Urothelium cell line (cell line): ENCODE data around the gene ERH.
"Not testable (repeated sequence)": the region's sequence is repeated elsewhere in the genome, so short reads cannot be mapped to it uniquely, and the experiment has no call there.

Source experiments
- DNase-seq: peaks from one replicate; pipeline ENCODE4 v3.0.0; 2011; ENCODE audit warnings: low spot score, mixed read lengths
- FAIRE-seq: peaks from 2 replicates; lab custom pipeline; 2011; peaks lifted over from hg19 to GRCh38; lab: Jason Lieb, UNC

ERH gene

GRCh38 chr14:69398053-69398817 lies at the start of gene ERH, which contains the start of gene SLC39A9:
ERH (minus strand) TSS chr14:69398299; CDS start chr14:69398233, 66 bp downstream.
SLC39A9 (plus strand) TSS chr14:69398692; CDS start chr14:69399370, 678 bp downstream.
- DNase-seq (peak; percentile 99), FAIRE-seq (peak; percentile 98)

- FAIRE-seq (peak; percentile 9), DNase-seq (no peak)
Measured at GRCh38 chr14:69443296-69443805, 45.3 kb upstream of the ERH start.

GRCh38 chr14:69441948-69442347 lies 43.8 kb upstream of the ERH start:
- FAIRE-seq: peak; percentile 27
- DNase-seq: no peak

- FAIRE-seq: no peak
- no peak for DNase-seq
Measured at GRCh38 chr14:69439521-69440270, 41.6 kb upstream of the ERH start.

- FAIRE-seq: no peak
- DNase-seq: no peak
Measured at GRCh38 chr14:69432364-69432763, 34.3 kb upstream of the ERH start.

GRCh38 chr14:69430306-69430939 lies 32.3 kb upstream of the ERH start:
- no peak for FAIRE-seq

GRCh38 chr14:69429643-69430042 lies 31.5 kb upstream of the ERH start:
- no peak for FAIRE-seq
- DNase-seq: no peak

More at GRCh38 chr14:69430306-69430939, 32.3 kb upstream of the ERH start:
- no peak for DNase-seq

GRCh38 chr14:69428289-69428998 lies 30.3 kb upstream of the ERH start:
- no peak for DNase-seq
- FAIRE-seq: peak; percentile 9

- DNase-seq (no peak), FAIRE-seq (no peak)
Measured at GRCh38 chr14:69427596-69427995, 29.5 kb upstream of the ERH start.

- FAIRE-seq (peak; percentile 61), DNase-seq (no peak)
Measured at GRCh38 chr14:69424149-69424923, 26.2 kb upstream of the ERH start.

- FAIRE-seq: no peak
Measured at GRCh38 chr14:69423279-69423678, 25.2 kb upstream of the ERH start.

GRCh38 chr14:69416087-69416486 lies 18.0 kb upstream of the ERH start:
- DNase-seq, FAIRE-seq: not testable (repeated sequence)

More at GRCh38 chr14:69423279-69423678, 25.2 kb upstream of the ERH start:
- DNase-seq: no peak

GRCh38 chr14:69413483-69413882 lies 15.4 kb upstream of the ERH start:
- DNase-seq (no peak), FAIRE-seq (no peak)

- FAIRE-seq (no peak), DNase-seq (no peak)
Measured at GRCh38 chr14:69408331-69408960, 10.3 kb upstream of the ERH start.

GRCh38 chr14:69405762-69406161 lies 7.7 kb upstream of the ERH start:
- FAIRE-seq (no peak), DNase-seq (no peak)

- no peak for DNase-seq
Measured at GRCh38 chr14:69404883-69405282, 6.8 kb upstream of the ERH start.

GRCh38 chr14:69404478-69404877 lies 6.4 kb upstream of the ERH start:
- FAIRE-seq (no peak), DNase-seq (no peak)

More at GRCh38 chr14:69404883-69405282, 6.8 kb upstream of the ERH start:
- FAIRE-seq: no peak

- FAIRE-seq (no peak), DNase-seq (no peak)
Measured at GRCh38 chr14:69401841-69402240, 3.7 kb upstream of the ERH start.

- FAIRE-seq (no peak), DNase-seq (no peak)
Measured at GRCh38 chr14:69400154-69400553, 2.1 kb upstream of the ERH start.
